Measurements from ENCODE around the gene FGR. TPM values are rescaled to one million over a fixed set of nuclear protein-coding genes. Genes with fewer than 3 reads are reported as not detected.

FGR gene
- total RNA-seq, 1 donor = 0.36 TPM

DNA sequence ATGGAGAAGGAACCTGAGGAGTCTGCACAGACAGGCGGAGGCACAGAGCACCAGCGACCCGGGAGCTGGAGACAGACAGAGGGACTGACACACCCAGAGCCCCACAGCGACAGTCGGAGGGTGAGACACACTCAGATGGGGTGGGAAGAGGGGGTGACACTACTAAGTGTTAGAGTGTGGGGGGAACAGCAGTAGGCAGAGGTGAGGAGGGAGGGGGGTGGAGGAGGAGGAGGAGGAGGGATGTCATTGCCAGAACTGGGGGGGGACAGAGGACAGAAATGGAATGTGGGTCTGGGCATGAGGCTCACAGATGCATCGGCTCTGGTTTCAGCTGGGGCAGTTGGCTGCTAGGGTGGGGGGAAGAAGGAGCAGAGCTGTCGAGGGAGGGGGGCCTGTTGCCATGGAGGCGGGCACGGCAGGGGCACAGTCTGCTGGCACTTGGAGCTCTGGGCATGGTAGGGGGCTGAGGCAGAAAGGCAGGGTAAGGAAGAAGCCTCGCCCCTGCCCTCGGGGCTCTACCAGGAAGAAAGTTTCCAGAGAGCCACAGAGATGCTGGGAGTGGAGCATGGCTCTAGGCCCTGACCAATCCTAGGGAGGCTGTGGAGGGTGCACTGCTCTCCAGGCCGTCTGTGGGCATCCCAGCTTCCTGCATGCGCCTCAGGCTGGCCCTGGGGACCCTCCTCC lies 68.4 kb downstream of the FGR start:
- no peaks in the 10 kb centered on the region for H3K27me3 ChIP-seq (ENCODE audit: insufficient read depth, low read length)
- DNase-seq (ENCODE audit: insufficient read length, low spot score, missing footprints) = no peak
- TF ChIP-seq CTCF (IDR thresholded peaks at IDR 0.05; ENCODE audit: extremely low read depth, low read depth, low read length) = no peak
- peaks cover 82% of the 10 kb centered on the region for H4K20me1 ChIP-seq (ENCODE audit: insufficient read depth, low read length)
- H2AFZ ChIP-seq (ENCODE audit: low read length) = no peak overlapping the region
- H3K4me2 ChIP-seq (ENCODE audit: insufficient read depth, low read length) = no peak overlapping the region
- no peaks in the 10 kb centered on the region for H3K36me3 ChIP-seq (ENCODE audit: insufficient read depth, low read length)
- H3K9me3 ChIP-seq (ENCODE audit: low read depth, low read length) = no peaks in the 10 kb centered on the region
- H3K4me1 ChIP-seq (ENCODE audit: insufficient read depth, low read length) = peaks cover 33% of the 10 kb centered on the region
- H3K27ac ChIP-seq (ENCODE audit: low read depth, low read length) = no peak overlapping the region
- peaks cover 87% of the 10 kb centered on the region for H3K79me2 ChIP-seq (ENCODE audit: insufficient read depth, low read length)
- H3K4me3 ChIP-seq (ENCODE audit: insufficient read depth, low read length) = no peak overlapping the region

- no peak overlapping the region for H3K4me2 ChIP-seq (ENCODE audit: insufficient read depth, low read length)
Observed at GRCh38 chr1:27564710-27565649, 70.0 kb downstream of the FGR start.

DNA sequence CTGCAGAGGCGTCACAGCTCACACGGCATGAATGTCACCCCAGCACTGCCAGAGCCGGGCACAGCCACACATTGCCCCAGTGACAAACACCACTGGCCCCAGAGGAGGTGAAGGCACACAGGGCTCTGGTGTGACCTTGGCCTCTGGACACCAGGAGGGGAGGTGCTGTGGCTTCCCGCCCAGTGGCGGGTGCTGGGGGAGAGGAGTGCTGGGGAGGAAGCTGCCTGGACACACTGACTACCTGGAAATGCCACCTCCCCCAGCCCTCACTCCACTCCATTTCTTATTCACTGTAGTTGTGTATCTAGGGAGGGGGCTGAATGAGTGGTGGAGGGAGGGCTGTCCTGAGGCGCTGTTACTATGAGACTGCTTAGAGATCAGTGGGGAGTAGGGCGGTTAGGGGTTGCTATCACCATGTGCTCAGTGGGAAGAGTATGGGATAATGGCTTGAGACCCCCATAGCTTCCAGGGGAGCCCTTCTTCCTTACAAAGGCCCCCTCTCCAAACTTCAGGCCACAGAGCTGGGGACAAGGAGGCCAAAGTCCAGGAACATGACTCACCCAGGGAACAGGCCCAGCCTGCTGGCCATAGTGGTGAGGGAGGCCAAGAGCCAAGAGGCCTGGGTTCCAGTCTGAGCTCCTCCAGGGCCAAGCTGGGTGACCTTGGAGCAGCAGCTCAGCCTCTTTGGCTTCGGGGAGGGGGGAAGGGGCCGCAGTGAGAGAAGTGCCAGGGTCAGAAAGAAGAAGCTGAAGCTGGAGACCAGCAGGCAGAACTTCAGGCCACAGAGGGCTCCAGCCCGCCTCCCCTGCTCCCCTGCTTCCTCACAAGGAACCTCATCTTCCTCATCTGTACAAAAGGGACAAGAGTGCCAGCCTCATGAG lies 71.2 kb downstream of the FGR start:
- Histone ChIP-seq H3K27ac (ENCODE audit: low read depth, low read length) (no peak overlapping the region), H2AFZ (ENCODE audit: low read length) (no peak overlapping the region), H3K9me3 (ENCODE audit: low read depth, low read length) (no peaks in the 10 kb centered on the region), H3K4me2 (ENCODE audit: insufficient read depth, low read length) (peak overlapping the region; percentile 14), H4K20me1 (ENCODE audit: insufficient read depth, low read length) (peaks cover 71% of the 10 kb centered on the region), H3K4me1 (ENCODE audit: insufficient read depth, low read length) (peaks cover 34% of the 10 kb centered on the region), H3K27me3 (ENCODE audit: insufficient read depth, low read length) (no peaks in the 10 kb centered on the region), H3K79me2 (ENCODE audit: insufficient read depth, low read length) (peaks cover 84% of the 10 kb centered on the region), H3K4me3 (ENCODE audit: insufficient read depth, low read length) (no peak overlapping the region), H3K36me3 (ENCODE audit: insufficient read depth, low read length) (no peaks in the 10 kb centered on the region)
- TF ChIP-seq CTCF (IDR thresholded peaks at IDR 0.05; ENCODE audit: extremely low read depth, low read depth, low read length) = no peak
- peak; percentile 99 for DNase-seq (ENCODE audit: insufficient read length, low spot score, missing footprints)

More at GRCh38 chr1:27564710-27565649, 70.0 kb downstream of the FGR start:
- no peak for DNase-seq (ENCODE audit: insufficient read length, low spot score, missing footprints)
- Histone ChIP-seq H3K27ac (ENCODE audit: low read depth, low read length) (no peak overlapping the region), H3K4me1 (ENCODE audit: insufficient read depth, low read length) (peaks cover 34% of the 10 kb centered on the region), H3K27me3 (ENCODE audit: insufficient read depth, low read length) (no peaks in the 10 kb centered on the region), H4K20me1 (ENCODE audit: insufficient read depth, low read length) (peaks cover 79% of the 10 kb centered on the region), H3K36me3 (ENCODE audit: insufficient read depth, low read length) (no peaks in the 10 kb centered on the region), H2AFZ (ENCODE audit: low read length) (no peak overlapping the region), H3K4me3 (ENCODE audit: insufficient read depth, low read length) (no peak overlapping the region), H3K79me2 (ENCODE audit: insufficient read depth, low read length) (peaks cover 86% of the 10 kb centered on the region), H3K9me3 (ENCODE audit: low read depth, low read length) (no peaks in the 10 kb centered on the region)
- TF ChIP-seq CTCF (IDR thresholded peaks at IDR 0.05; ENCODE audit: extremely low read depth, low read depth, low read length) = no peak

All from osteoblast (primary cell).